ENCODE results near the gene PTPN1.

PTPN1 gene

DNA sequence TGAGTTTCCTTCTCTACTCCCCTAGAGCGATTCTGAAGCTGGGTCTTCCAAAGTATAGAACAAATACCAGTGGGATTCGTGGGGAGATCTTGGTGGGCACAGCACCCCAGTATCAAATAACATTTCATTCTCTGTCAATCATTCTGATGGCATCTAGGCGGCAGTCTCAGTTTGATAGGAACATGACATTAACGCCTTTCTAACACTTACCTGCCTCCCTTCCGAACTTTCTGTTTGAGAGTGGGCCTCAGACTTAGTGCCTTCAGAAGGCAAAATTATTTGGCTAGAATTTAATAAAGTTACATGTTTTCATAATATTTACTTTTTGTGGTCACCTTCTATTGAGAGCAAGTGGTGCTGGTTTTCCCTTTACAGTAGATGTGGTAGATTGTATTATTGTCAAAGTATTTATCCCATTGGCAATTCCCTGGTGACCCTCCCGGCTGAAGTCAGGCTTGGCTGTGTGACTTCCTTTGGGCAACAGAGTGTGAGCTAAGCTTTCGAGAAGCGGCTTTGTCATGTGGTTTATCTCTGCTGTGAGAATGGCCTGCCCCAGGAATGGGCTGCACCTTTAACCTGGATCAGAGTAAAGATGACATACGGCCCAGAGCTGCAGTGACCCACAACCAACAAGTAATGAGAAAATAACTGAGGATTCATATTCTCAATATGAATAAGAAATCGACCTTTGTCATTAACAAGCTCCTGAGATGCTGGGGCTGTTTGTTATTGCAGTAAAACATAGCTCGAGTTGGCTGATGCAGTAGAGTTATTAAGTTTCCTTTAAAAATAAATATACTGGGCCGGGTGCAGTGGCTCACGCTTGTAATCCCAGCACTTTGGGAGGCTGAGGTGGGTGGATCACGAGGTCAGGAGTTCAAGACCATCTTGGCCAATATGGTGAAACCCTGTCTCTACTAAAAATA lies 45.2 kb upstream of the PTPN1 start:
- TF ChIP-seq, protein P1, sequence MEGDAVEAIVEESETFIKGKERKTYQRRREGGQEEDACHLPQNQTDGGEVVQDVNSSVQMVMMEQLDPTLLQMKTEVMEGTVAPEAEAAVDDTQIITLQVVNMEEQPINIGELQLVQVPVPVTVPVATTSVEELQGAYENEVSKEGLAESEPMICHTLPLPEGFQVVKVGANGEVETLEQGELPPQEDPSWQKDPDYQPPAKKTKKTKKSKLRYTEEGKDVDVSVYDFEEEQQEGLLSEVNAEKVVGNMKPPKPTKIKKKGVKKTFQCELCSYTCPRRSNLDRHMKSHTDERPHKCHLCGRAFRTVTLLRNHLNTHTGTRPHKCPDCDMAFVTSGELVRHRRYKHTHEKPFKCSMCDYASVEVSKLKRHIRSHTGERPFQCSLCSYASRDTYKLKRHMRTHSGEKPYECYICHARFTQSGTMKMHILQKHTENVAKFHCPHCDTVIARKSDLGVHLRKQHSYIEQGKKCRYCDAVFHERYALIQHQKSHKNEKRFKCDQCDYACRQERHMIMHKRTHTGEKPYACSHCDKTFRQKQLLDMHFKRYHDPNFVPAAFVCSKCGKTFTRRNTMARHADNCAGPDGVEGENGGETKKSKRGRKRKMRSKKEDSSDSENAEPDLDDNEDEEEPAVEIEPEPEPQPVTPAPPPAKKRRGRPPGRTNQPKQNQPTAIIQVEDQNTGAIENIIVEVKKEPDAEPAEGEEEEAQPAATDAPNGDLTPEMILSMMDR (IDR thresholded peaks at IDR 0.05) = no peak
- Histone ChIP-seq H3K27ac (no peak overlapping the region), H3K4me3 (ENCODE audit: low read depth in 1 of 2, low read length in 1 of 2) (no peak overlapping the region), H3K9me3 (no peaks in the 10 kb centered on the region), H3K4me1 (ENCODE audit: control insufficient read depth in 1 of 2, insufficient read depth in 1 of 2, low read depth in 1 of 2, low read length in 1 of 2) (peaks cover 19 to 20% of the 10 kb centered on the region in 2 experiments), H3K27me3 (no peaks in the 10 kb centered on the region), H3K36me3 (no peaks in the 10 kb centered on the region)

DNA sequence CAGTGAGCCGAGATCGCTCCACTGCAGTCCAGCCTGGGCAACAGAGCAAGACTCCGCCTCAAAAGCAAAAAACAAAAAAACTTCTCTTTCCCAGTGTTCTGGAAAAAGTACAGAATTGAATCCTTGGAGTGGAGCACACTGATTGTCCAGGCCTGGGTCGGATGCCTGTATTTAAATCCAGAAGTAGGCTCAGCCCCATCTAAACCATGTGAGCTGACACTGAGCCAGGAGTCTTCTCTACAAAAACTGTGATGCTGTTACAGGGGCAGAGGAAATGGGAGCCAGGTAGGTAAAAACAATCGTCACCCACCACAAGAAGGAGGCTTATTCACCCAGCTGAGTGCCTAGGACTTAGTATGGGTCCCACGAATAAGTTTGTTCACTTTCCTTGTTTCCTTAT lies 43.0 kb upstream of the PTPN1 start:
- H3K4me3 ChIP-seq (ENCODE audit: low read depth in 1 of 2, low read length in 1 of 2) = no peak overlapping the region
- peaks cover 8 to 9% of the 10 kb centered on the region in 2 experiments for H3K4me1 ChIP-seq (ENCODE audit: control insufficient read depth in 1 of 2, insufficient read depth in 1 of 2, low read depth in 1 of 2, low read length in 1 of 2)
- no peaks in the 10 kb centered on the region for H3K36me3 ChIP-seq
- H3K9me3 ChIP-seq = no peaks in the 10 kb centered on the region
- TF ChIP-seq, protein P1 (IDR thresholded peaks at IDR 0.05) = no peak
- no peak overlapping the region for H3K27ac ChIP-seq
- no peaks in the 10 kb centered on the region for H3K27me3 ChIP-seq

- H3K9me3 ChIP-seq = no peaks in the 10 kb centered on the region
- H3K4me1 ChIP-seq (ENCODE audit: control insufficient read depth in 1 of 2, insufficient read depth in 1 of 2, low read depth in 1 of 2, low read length in 1 of 2) = peaks cover 8 to 9% of the 10 kb centered on the region in 2 experiments
- no peaks in the 10 kb centered on the region for H3K27me3 ChIP-seq
- TF ChIP-seq, protein P1 (IDR thresholded peaks at IDR 0.05) = no peak
- H3K27ac ChIP-seq = no peak overlapping the region
- H3K36me3 ChIP-seq = no peaks in the 10 kb centered on the region
- H3K4me3 ChIP-seq (ENCODE audit: low read depth in 1 of 2, low read length in 1 of 2) = no peak overlapping the region
These were observed 42.3 kb upstream of the PTPN1 start for GRCh38 chr20:50467718-50468356.

- Histone ChIP-seq H3K27me3 (no peaks in the 10 kb centered on the region), H3K4me3 (ENCODE audit: low read depth in 1 of 2, low read length in 1 of 2) (no peak overlapping the region), H3K9me3 (no peaks in the 10 kb centered on the region), H3K27ac (no peak overlapping the region), H3K4me1 (ENCODE audit: control insufficient read depth in 1 of 2, insufficient read depth in 1 of 2, low read depth in 1 of 2, low read length in 1 of 2) (peaks cover 8 to 9% of the 10 kb centered on the region in 2 experiments), H3K36me3 (no peaks in the 10 kb centered on the region)
- TF ChIP-seq, protein P1 (IDR thresholded peaks at IDR 0.05) = no peak
These were observed 41.8 kb upstream of the PTPN1 start for GRCh38 chr20:50468378-50468798.

DNA sequence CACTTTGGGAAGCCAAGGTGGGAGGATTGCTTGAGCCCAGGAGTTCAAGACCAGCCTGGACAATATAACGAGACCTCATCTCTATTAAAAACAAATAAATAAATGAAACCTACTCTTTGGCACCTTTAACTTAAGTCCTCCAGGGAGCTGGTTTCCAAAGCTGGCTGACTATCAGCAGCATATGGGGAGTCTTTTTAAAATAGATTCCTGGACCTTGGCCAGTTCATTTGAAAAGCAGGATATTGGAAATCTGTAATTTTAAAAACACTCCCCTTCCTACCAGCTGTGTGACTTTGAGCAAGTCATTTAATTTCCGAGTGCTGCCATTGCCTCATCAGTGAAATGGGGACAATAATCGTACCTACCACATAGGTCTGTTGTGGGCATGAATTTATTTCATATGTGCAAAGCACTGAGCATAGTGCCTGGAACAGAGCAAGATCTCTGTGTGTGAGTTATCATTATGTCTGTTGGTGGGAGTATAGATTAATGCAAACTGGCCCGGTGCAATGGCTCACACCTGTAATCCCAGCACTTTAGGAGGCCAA lies 40.9 kb upstream of the PTPN1 start:
- no peaks in the 10 kb centered on the region for H3K27me3 ChIP-seq
- H3K36me3 ChIP-seq = no peaks in the 10 kb centered on the region
- no peak overlapping the region for H3K27ac ChIP-seq
- TF ChIP-seq, protein P1 (IDR thresholded peaks at IDR 0.05) = no peak
- peaks cover 4% of the 10 kb centered on the region in 2 experiments for H3K4me1 ChIP-seq (ENCODE audit: control insufficient read depth in 1 of 2, insufficient read depth in 1 of 2, low read depth in 1 of 2, low read length in 1 of 2)
- H3K4me3 ChIP-seq (ENCODE audit: low read depth in 1 of 2, low read length in 1 of 2) = no peak overlapping the region
- no peaks in the 10 kb centered on the region for H3K9me3 ChIP-seq

All from neutrophil (primary cell).